ENCODE data around the gene SLC29A2. TPM values are rescaled to one million over a fixed set of nuclear protein-coding genes. Genes with fewer than 3 reads are reported as not detected.

Gene SLC29A2
- total RNA-seq, 1 donor from 2014 or later: 6.9 TPM

GRCh38 chr11:66333896-66334604 lies 37.5 kb downstream of the SLC29A2 start:
- no peaks in the 10 kb centered on the region for H3K79me2 ChIP-seq (ENCODE audit: low read depth)
- peaks cover 5% of the 10 kb centered on the region for H3K27me3 ChIP-seq
- no peaks in the 10 kb centered on the region for H3K36me3 Mint-ChIP-seq
- H3K9ac ChIP-seq: no peak overlapping the region
- no peaks in the 10 kb centered on the region for H3K9me3 Mint-ChIP-seq
- peaks cover 27% of the 10 kb centered on the region for H3K4me1 Mint-ChIP-seq
- DNase-seq (ENCODE audit: low spot score): no peak
- H3K36me3 ChIP-seq: no peaks in the 10 kb centered on the region
- peaks cover 11% of the 10 kb centered on the region for H3K4me1 ChIP-seq
- no peak overlapping the region for H2AFZ ChIP-seq (replicated peaks)
- H3K4me3 ChIP-seq: no peak overlapping the region
- H3F3A ChIP-seq (ENCODE audit: low read depth): peaks cover 12% of the 10 kb centered on the region
- peaks cover 5% of the 10 kb centered on the region for H4K20me1 ChIP-seq (ENCODE audit: low read depth)
- H3K27me3 Mint-ChIP-seq (ENCODE audit: insufficient read depth, low read depth): peaks cover 3% of the 10 kb centered on the region
- H3K4me2 ChIP-seq: no peak overlapping the region
- H3K27ac Mint-ChIP-seq: no peak overlapping the region
- H3K27ac ChIP-seq: no peak overlapping the region
- H3K9me3 ChIP-seq (ENCODE audit: low read depth): no peaks in the 10 kb centered on the region
- TF ChIP-seq EZH2phosphoT487 (IDR thresholded peaks at IDR 0.05) (no peak), CTCF (IDR thresholded peaks at IDR 0.05) (no peak), EZH2 (IDR thresholded peaks at IDR 0.05) (no peak)
- H3K4me3 Mint-ChIP-seq: peak overlapping the region; percentile 53

GRCh38 chr11:66333220-66333877 lies 38.2 kb downstream of the SLC29A2 start:
- no peak overlapping the region for H3K4me3 ChIP-seq
- no peak overlapping the region for H3K4me2 ChIP-seq
- Mint-ChIP-seq H3K27me3 (ENCODE audit: insufficient read depth, low read depth) (peaks cover 3% of the 10 kb centered on the region), H3K4me1 (peaks cover 31% of the 10 kb centered on the region), H3K4me3 (no peak overlapping the region), H3K27ac (no peak overlapping the region), H3K9me3 (no peaks in the 10 kb centered on the region), H3K36me3 (no peaks in the 10 kb centered on the region)
- H3K27me3 ChIP-seq: peaks cover 8% of the 10 kb centered on the region
- DNase-seq (ENCODE audit: low spot score): no peak
- no peak overlapping the region for H3K9ac ChIP-seq
- H3K79me2 ChIP-seq (ENCODE audit: low read depth): no peaks in the 10 kb centered on the region
- H3K9me3 ChIP-seq (ENCODE audit: low read depth): no peaks in the 10 kb centered on the region
- peaks cover 15% of the 10 kb centered on the region for H3K4me1 ChIP-seq
- peaks cover 12% of the 10 kb centered on the region for H3F3A ChIP-seq (ENCODE audit: low read depth)
- no peak for TF ChIP-seq EZH2 (IDR thresholded peaks at IDR 0.05)
- no peak overlapping the region for H2AFZ ChIP-seq (replicated peaks)
- H4K20me1 ChIP-seq (ENCODE audit: low read depth): peaks cover 5% of the 10 kb centered on the region
- no peak overlapping the region for H3K27ac ChIP-seq
- H3K36me3 ChIP-seq: no peaks in the 10 kb centered on the region

GRCh38 chr11:66332371-66333219 lies 39.0 kb downstream of the SLC29A2 start:
- H3K36me3 Mint-ChIP-seq: no peaks in the 10 kb centered on the region
- no peak overlapping the region for H3K4me3 ChIP-seq
- no peak overlapping the region for H3K27ac Mint-ChIP-seq
- H3K4me2 ChIP-seq: no peak overlapping the region
- no peak overlapping the region for H3K9ac ChIP-seq
- no peak overlapping the region for H3K4me3 Mint-ChIP-seq
- peaks cover 7% of the 10 kb centered on the region for H3K27me3 Mint-ChIP-seq (ENCODE audit: insufficient read depth, low read depth)
- H3F3A ChIP-seq (ENCODE audit: low read depth): peaks cover 12% of the 10 kb centered on the region
- no peaks in the 10 kb centered on the region for H3K36me3 ChIP-seq
- no peak for TF ChIP-seq CTCF (IDR thresholded peaks at IDR 0.05)
- no peak for TF ChIP-seq EZH2 (IDR thresholded peaks at IDR 0.05)
- TF ChIP-seq EZH2phosphoT487 (IDR thresholded peaks at IDR 0.05): no peak
- peaks cover 5% of the 10 kb centered on the region for H4K20me1 ChIP-seq (ENCODE audit: low read depth)
- DNase-seq (ENCODE audit: low spot score): no peak
- H3K4me1 Mint-ChIP-seq: peaks cover 35% of the 10 kb centered on the region
- no peaks in the 10 kb centered on the region for H3K9me3 Mint-ChIP-seq
- no peaks in the 10 kb centered on the region for H3K79me2 ChIP-seq (ENCODE audit: low read depth)
- no peaks in the 10 kb centered on the region for H3K9me3 ChIP-seq (ENCODE audit: low read depth)
- H3K27ac ChIP-seq: no peak overlapping the region
- peaks cover 15% of the 10 kb centered on the region for H3K4me1 ChIP-seq
- peaks cover 8% of the 10 kb centered on the region for H3K27me3 ChIP-seq
- H2AFZ ChIP-seq (replicated peaks): no peak overlapping the region

Measured in neural progenitor cell (in vitro differentiated cells).